SK-N-SH (cell line): ENCODE data around the gene IQSEC2. TPM values are rescaled to one million over a fixed set of nuclear protein-coding genes. Genes with fewer than 3 reads are reported as not detected.

Source experiments
- CTCF ChIA-PET: fragments of 300-600, 350-600 bp; formaldehyde crosslinking; extraction: SDS; loops from one replicate; lab custom pipeline; 2021; lab: Yijun Ruan, JAX
- POLR2A ChIA-PET: fragments of 350-600 bp; sonication (Branson Sonifier 250); formaldehyde crosslinking; extraction: SDS; loops from one replicate; lab custom pipeline; 2020; ENCODE audit warnings: antibody characterized with exemption, inconsistent platforms; lab: Yijun Ruan, JAX
- DNase-seq: peaks from one replicate; pipeline ENCODE4 v3.0.0; 2012
- H2AFZ ChIP-seq: fragments of 200-600 bp; sonication (generic); 2 replicates; pipeline ENCODE4 v1.8.1; 2016; ENCODE audit warnings: antibody characterized with exemption, mild to moderate bottlenecking, low read depth
- H3F3A ChIP-seq: fragments of 200-600 bp; sonication (generic); replicated peaks from 2 replicates; pipeline ENCODE3; 2016; ENCODE audit warnings: antibody characterized with exemption, mild to moderate bottlenecking; ENCODE audit not compliant: insufficient read depth
- H3K27ac ChIP-seq, 2 experiments: fragments of 200-500 bp in 1 of 2; fragments of 200-600 bp in 1 of 2; sonication (Bioruptor generic) in 1 of 2; sonication (generic), shearing (Covaris generic) in 1 of 2; 2 replicates each; pipeline versions ENCODE4 v1.5.1 to v1.6.1; 2014 to 2016; ENCODE audit warnings: low read depth in 2 of 2, inconsistent platforms in 1 of 2, low read length in 1 of 2, mild to moderate bottlenecking in 1 of 2, mixed read lengths in 1 of 2
- H3K27me3 ChIP-seq: fragments of 200-600 bp; sonication (generic), shearing (Covaris generic); 2 replicates; pipeline ENCODE4 v1.6.1; 2016; ENCODE audit warnings: mixed run types; ENCODE audit not compliant: insufficient read depth
- H3K36me3 ChIP-seq, 2 experiments: fragments of 200-500 bp in 1 of 2; fragments of 200-600 bp in 1 of 2; sonication (Bioruptor generic) in 1 of 2; sonication (generic) in 1 of 2; replicated peaks in 1 of 2; 2 replicates each; pipeline versions ENCODE3 to v1.5.1; 2014 to 2016; ENCODE audit warnings: low read length in 1 of 2, mild to moderate bottlenecking in 1 of 2; ENCODE audit not compliant: insufficient read depth in 2 of 2, control insufficient read depth in 1 of 2
- H3K4me1 ChIP-seq, 2 experiments: fragments of 200-500 bp in 1 of 2; fragments of 200-600 bp in 1 of 2; sonication (Bioruptor generic) in 1 of 2; sonication (generic), shearing (Covaris generic) in 1 of 2; 2 replicates each; pipeline versions ENCODE4 v1.5.1 to v1.6.1; 2014 to 2016; ENCODE audit warnings: low read depth in 1 of 2, low read length in 1 of 2, mixed run types in 1 of 2; ENCODE audit not compliant: insufficient read depth in 2 of 2, control insufficient read depth in 1 of 2
- H3K4me2 ChIP-seq: fragments of 200-600 bp; sonication (generic), shearing (Covaris generic); 2 replicates; pipeline ENCODE4 v1.6.1; 2017; ENCODE audit warnings: mixed run types
- H3K4me3 ChIP-seq, 2 experiments: fragments of 200-500 bp in 1 of 2; fragments of 200-600 bp in 1 of 2; sonication (Bioruptor generic) in 1 of 2; sonication (generic), shearing (Covaris generic) in 1 of 2; 2 replicates each; pipeline versions ENCODE4 v1.5.1 to v1.8.1; 2014 to 2016; ENCODE audit warnings: low read depth in 2 of 2, inconsistent platforms in 1 of 2, low read length in 1 of 2, mild to moderate bottlenecking in 1 of 2, mixed read lengths in 1 of 2, moderate library complexity in 1 of 2
- H3K79me2 ChIP-seq: fragments of 200-600 bp; sonication (generic); 2 replicates; pipeline ENCODE4 v1.8.1; 2017; ENCODE audit warnings: mild to moderate bottlenecking; ENCODE audit not compliant: insufficient read depth
- H3K9ac ChIP-seq: fragments of 200-600 bp; sonication (generic); 2 replicates; pipeline ENCODE4 v1.6.1; 2017; ENCODE audit warnings: mixed run types
- H3K9me2 ChIP-seq: fragments of 200-600 bp; sonication (generic); 2 replicates; pipeline ENCODE4 v1.6.1; 2017; ENCODE audit warnings: mixed run types
- H3K9me3 ChIP-seq: fragments of 200-600 bp; sonication (generic); 2 replicates; pipeline ENCODE4 v1.6.1; 2017; ENCODE audit warnings: mixed run types, mild to moderate bottlenecking, moderate library complexity
- H4K20me1 ChIP-seq: fragments of 200-600 bp; sonication (generic); 2 replicates; pipeline ENCODE4 v1.6.1; 2017; ENCODE audit warnings: mild to moderate bottlenecking, mixed run types; ENCODE audit not compliant: insufficient read depth
- FOXJ3 ChIP-seq: sonication (generic); formaldehyde crosslinking; IDR thresholded peaks from 2 replicates; pipeline ENCODE4 v1.5.1; 2020; ENCODE audit warnings: mild to moderate bottlenecking, missing genetic modification reagents
- FOXM1 ChIP-seq: IDR thresholded peaks from 2 replicates; pipeline ENCODE4 v1.4.0; 2012; ENCODE audit warnings: low read depth, mild to moderate bottlenecking
- IRF3 ChIP-seq: fragments of 150-350 bp; IDR thresholded peaks from 2 replicates; pipeline ENCODE4 v1.6.1; 2016; ENCODE audit warnings: mild to moderate bottlenecking, low read depth, low read length
- MEF2A ChIP-seq: IDR thresholded peaks from 2 replicates; pipeline ENCODE4 v1.4.0; 2012; ENCODE audit warnings: low read depth, borderline replicate concordance
- MXI1 ChIP-seq: IDR thresholded peaks from 2 replicates; pipeline ENCODE4 v1.6.1; 2012; ENCODE audit warnings: mild to moderate bottlenecking, low read depth, low read length, improper control_type of control experiment
- NFIC ChIP-seq: IDR thresholded peaks from 2 replicates; pipeline ENCODE4 v1.4.0; 2012; ENCODE audit warnings: borderline replicate concordance
- NRF1 ChIP-seq: IDR thresholded peaks from 2 replicates; pipeline ENCODE4 v1.6.1; 2012; ENCODE audit warnings: low read depth, mild to moderate bottlenecking, low read length
- POLR2AphosphoS5 ChIP-seq: IDR thresholded peaks from 2 replicates; pipeline ENCODE4 v1.6.1; 2012; ENCODE audit warnings: low read depth, low read length
- RCOR1 ChIP-seq: fragments of 150-350 bp; IDR thresholded peaks from 2 replicates; pipeline ENCODE4 v1.6.1; 2017; ENCODE audit warnings: antibody characterized with exemption, low read length
- RFX5 ChIP-seq: IDR thresholded peaks from 2 replicates; pipeline ENCODE4 v1.6.1; 2012; ENCODE audit warnings: mild to moderate bottlenecking, improper control_type of control experiment, low read length
- RXRA ChIP-seq: IDR thresholded peaks from 2 replicates; pipeline ENCODE4 v1.4.0; 2012; ENCODE audit warnings: low read depth, mild to moderate bottlenecking, borderline replicate concordance
- SIN3A ChIP-seq: IDR thresholded peaks from 2 replicates; pipeline ENCODE4 v1.6.1; 2012; ENCODE audit warnings: low read depth, mild to moderate bottlenecking, low read length, moderate library complexity, borderline replicate concordance
- TCF12 ChIP-seq: IDR thresholded peaks from 2 replicates; pipeline ENCODE4 v1.4.0; 2012
- WGBS: methylation state at CpG from one replicate; pipeline ENCODE4 v1.1.6; 2017; ENCODE audit warnings: low lambda C conversion rate; 5-methylcytosine and 5-hydroxymethylcytosine counted together
- polyA plus RNA-seq, 3 experiments: library from polyadenylated mRNA; depleted of rRNA; stranded (reverse); fragments of >200 nt; gene quantifications; 2 replicates each; pipeline ENCODE4 v1.2.3, GENCODE V29; 2012
- TF ChIP-seq, protein P1 (sequence below): fragments of 200-600 bp; sonication (generic); IDR thresholded peaks from 2 replicates; pipeline ENCODE4 v1.6.1; 2017; ENCODE audit warnings: antibody characterized with exemption, mild to moderate bottlenecking, moderate library complexity
- TF ChIP-seq, protein P2 (sequence below): IDR thresholded peaks from 2 replicates; pipeline ENCODE4; 2012

Gene IQSEC2
- polyA plus RNA-seq, 1 of the 3 experiments (the other 2 are of a cell fraction) = 24.7 TPM

- WGBS = 56% methylated on average over 6 of the region's 6 CpGs
- Histone ChIP-seq H3K27me3 (no peaks in the 10 kb centered on the region), H3F3A (no peaks in the 10 kb centered on the region)
Measured at GRCh38 chrX:53239474-53239873, 41.9 kb downstream of the IQSEC2 start.

DNA sequence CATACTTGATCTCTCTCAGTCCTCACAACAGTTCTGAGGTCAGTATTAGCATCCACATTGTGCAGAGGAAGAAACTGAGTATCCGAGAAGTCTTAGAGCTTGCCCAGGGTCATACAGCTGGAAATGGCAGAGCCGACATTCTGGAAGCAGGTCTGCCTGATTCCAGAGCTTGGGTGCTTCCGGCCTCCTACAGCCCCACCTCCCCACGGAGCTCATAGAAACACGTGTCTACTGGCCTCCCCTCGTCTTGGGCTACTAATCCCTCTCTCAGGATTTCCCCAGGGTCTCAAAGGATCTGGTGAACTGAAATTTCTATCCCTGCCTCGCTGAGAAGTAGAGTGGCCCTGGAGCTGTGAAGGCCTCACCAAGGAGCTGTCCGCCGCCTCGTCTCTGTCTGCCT lies 44.3 kb downstream of the IQSEC2 start:
- Histone ChIP-seq H3K36me3 (peaks cover 0 to 2% of the 10 kb centered on the region in 2 experiments), H3K79me2 (no peaks in the 10 kb centered on the region), H2AFZ (no peak overlapping the region), H3K9me3 (no peaks in the 10 kb centered on the region), H4K20me1 (no peaks in the 10 kb centered on the region), H3K4me2 (no peak overlapping the region), H3K4me3 (no peak overlapping the region), H3F3A (no peaks in the 10 kb centered on the region), H3K4me1 (no peaks in the 10 kb centered on the region), H3K27me3 (0 out of 2 replicates have a peak, but pooled peaks cover 4% of the 10 kb centered on the region), H3K27ac (no peak overlapping the region), H3K9ac (no peak overlapping the region), H3K9me2 (no peaks in the 10 kb centered on the region)
- no peak for DNase-seq
- WGBS = 51% methylated on average over 8 of the region's 10 CpGs
- ChIA-PET CTCF (interaction anchor here (0.7 to 2.1 kb wide), 3 partner anchors 20 to 80 kb away, joined by 3 to 7 read pairs (median 4); no protein-coding TSS in a partner anchor), POLR2A (no interaction called here)
- TF ChIP-seq RFX5 (no peak), SIN3A (no peak), TCF12 (no peak), RCOR1 (no peak), MEF2A (no peak), RXRA (no peak)

More at GRCh38 chrX:53239474-53239873, 41.9 kb downstream of the IQSEC2 start:
- Histone ChIP-seq H3K27ac (no peak overlapping the region), H3K9ac (no peak overlapping the region), H3K36me3 (peaks cover 0 to 2% of the 10 kb centered on the region in 2 experiments), H2AFZ (no peak overlapping the region), H3K4me2 (no peak overlapping the region), H3K9me2 (no peaks in the 10 kb centered on the region), H3K4me3 (no peak overlapping the region), H3K79me2 (no peaks in the 10 kb centered on the region), H3K9me3 (no peaks in the 10 kb centered on the region), H3K4me1 (no peaks in the 10 kb centered on the region), H4K20me1 (no peaks in the 10 kb centered on the region)
- TF ChIP-seq, protein P1, sequence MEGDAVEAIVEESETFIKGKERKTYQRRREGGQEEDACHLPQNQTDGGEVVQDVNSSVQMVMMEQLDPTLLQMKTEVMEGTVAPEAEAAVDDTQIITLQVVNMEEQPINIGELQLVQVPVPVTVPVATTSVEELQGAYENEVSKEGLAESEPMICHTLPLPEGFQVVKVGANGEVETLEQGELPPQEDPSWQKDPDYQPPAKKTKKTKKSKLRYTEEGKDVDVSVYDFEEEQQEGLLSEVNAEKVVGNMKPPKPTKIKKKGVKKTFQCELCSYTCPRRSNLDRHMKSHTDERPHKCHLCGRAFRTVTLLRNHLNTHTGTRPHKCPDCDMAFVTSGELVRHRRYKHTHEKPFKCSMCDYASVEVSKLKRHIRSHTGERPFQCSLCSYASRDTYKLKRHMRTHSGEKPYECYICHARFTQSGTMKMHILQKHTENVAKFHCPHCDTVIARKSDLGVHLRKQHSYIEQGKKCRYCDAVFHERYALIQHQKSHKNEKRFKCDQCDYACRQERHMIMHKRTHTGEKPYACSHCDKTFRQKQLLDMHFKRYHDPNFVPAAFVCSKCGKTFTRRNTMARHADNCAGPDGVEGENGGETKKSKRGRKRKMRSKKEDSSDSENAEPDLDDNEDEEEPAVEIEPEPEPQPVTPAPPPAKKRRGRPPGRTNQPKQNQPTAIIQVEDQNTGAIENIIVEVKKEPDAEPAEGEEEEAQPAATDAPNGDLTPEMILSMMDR = peak; percentile 42; the same call in 1 of the 2 replicates
- TF ChIP-seq NFIC = no peak
- ChIA-PET POLR2A (no interaction called here), CTCF (interaction anchor here (1.0 kb wide), 1 partner anchor 74 kb away, joined by 4 read pairs; no protein-coding TSS in a partner anchor)
- DNase-seq = no peak

GRCh38 chrX:53236025-53236679 lies 45.2 kb downstream of the IQSEC2 start:
- H3K36me3 ChIP-seq = peaks cover 0 to 2% of the 10 kb centered on the region in 2 experiments
- ChIA-PET POLR2A (no interaction called here), CTCF (interaction anchor here (1.0 to 2.1 kb wide), 4 partner anchors 8 to 81 kb away, joined by 3 to 7 read pairs (median 4); no protein-coding TSS in a partner anchor)
- DNase-seq = no peak
- H3K79me2 ChIP-seq = no peaks in the 10 kb centered on the region
- H4K20me1 ChIP-seq = no peaks in the 10 kb centered on the region
- WGBS = 47% methylated on average over 4 of the region's 20 CpGs
- no peaks in the 10 kb centered on the region for H3K9me2 ChIP-seq
- 0 out of 2 replicates have a peak, but pooled peaks cover 8% of the 10 kb centered on the region for H3K27me3 ChIP-seq
- no peak overlapping the region for H3K4me2 ChIP-seq
- H3K27ac ChIP-seq = no peak overlapping the region
- H3K4me1 ChIP-seq = no peaks in the 10 kb centered on the region
- no peaks in the 10 kb centered on the region for H3K9me3 ChIP-seq
- no peaks in the 10 kb centered on the region for H3F3A ChIP-seq
- no peak overlapping the region for H2AFZ ChIP-seq
- H3K9ac ChIP-seq = no peak overlapping the region
- no peak overlapping the region for H3K4me3 ChIP-seq
- TF ChIP-seq MXI1 (no peak), RFX5 (no peak), TCF12 (no peak), FOXM1 (no peak), FOXJ3 (CRISPR knock-in tag) (no peak), POLR2AphosphoS5 (no peak), NRF1 (no peak), RCOR1 (no peak), IRF3 (no peak), RXRA (no peak)
- TF ChIP-seq, protein P1 = no peak
- TF ChIP-seq, protein P2, sequence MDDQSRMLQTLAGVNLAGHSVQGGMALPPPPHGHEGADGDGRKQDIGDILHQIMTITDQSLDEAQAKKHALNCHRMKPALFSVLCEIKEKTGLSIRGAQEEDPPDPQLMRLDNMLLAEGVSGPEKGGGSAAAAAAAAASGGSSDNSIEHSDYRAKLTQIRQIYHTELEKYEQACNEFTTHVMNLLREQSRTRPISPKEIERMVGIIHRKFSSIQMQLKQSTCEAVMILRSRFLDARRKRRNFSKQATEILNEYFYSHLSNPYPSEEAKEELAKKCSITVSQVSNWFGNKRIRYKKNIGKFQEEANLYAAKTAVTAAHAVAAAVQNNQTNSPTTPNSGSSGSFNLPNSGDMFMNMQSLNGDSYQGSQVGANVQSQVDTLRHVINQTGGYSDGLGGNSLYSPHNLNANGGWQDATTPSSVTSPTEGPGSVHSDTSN = no peak
